Kidney (tissue), 14 donors: ENCODE results near the gene SURF2. TPM values are rescaled to one million over a fixed set of nuclear protein-coding genes. Genes with fewer than 3 reads are reported as not detected.

Experiments
- DNase-seq, 5 donors: peaks; one replicate each; pipeline ENCODE4 v3.0.0-alpha.2; 2013 to 2020
- FAIRE-seq: peaks from 2 replicates; lab custom pipeline; 2012; peaks lifted over from hg19 to GRCh38; lab: Jason Lieb, UNC
- H3K27ac ChIP-seq, 2 donors: one replicate each; pipeline ENCODE4 v1.7.0; 2013; ENCODE audit warnings: low read depth in 2 of 2, low read length in 2 of 2, inconsistent platforms in 1 of 2
- H3K27me3 ChIP-seq: one replicate; pipeline ENCODE4 v1.7.1; 2013; ENCODE audit warnings: low read length, inconsistent platforms; ENCODE audit not compliant: control insufficient read depth, insufficient read depth
- H3K36me3 ChIP-seq, 3 donors: one replicate each; pipeline versions ENCODE4 v1.7.0 to v1.7.1; 2013; ENCODE audit warnings: low read length in 3 of 3, control low read depth in 1 of 3, inconsistent platforms in 1 of 3; ENCODE audit not compliant: insufficient read depth in 3 of 3, control insufficient read depth in 2 of 3
- H3K4me1 ChIP-seq, 3 donors: one replicate each; pipeline versions ENCODE4 v1.7.0 to v1.7.1; 2013; ENCODE audit warnings: low read length in 3 of 3, inconsistent platforms in 1 of 3, low read depth in 1 of 3; ENCODE audit not compliant: control insufficient read depth in 2 of 3, insufficient read depth in 2 of 3
- H3K4me3 ChIP-seq, 3 donors: one replicate each; pipeline versions ENCODE4 v1.7.0 to v1.8.1; 2013; ENCODE audit warnings: low read length in 3 of 3, control low read depth in 1 of 3, inconsistent platforms in 1 of 3
- H3K9ac ChIP-seq, 3 donors: one replicate each; pipeline versions ENCODE4 v1.7.0 to v1.7.1; 2013; ENCODE audit warnings: low read length in 3 of 3, control low read depth in 1 of 3, inconsistent platforms in 1 of 3
- H3K9me3 ChIP-seq, 3 donors: one replicate each; pipeline versions ENCODE4 v1.7.0 to v1.7.1; 2013; ENCODE audit warnings: low read length in 3 of 3, control low read depth in 1 of 3, inconsistent platforms in 1 of 3; ENCODE audit not compliant: control insufficient read depth in 2 of 3, insufficient read depth in 1 of 3
- CTCF ChIP-seq: IDR thresholded peaks from 3 replicates; pipeline ENCODE4 v1.5.1; 2012; ENCODE audit warnings: mild to moderate bottlenecking, moderate library complexity, borderline replicate concordance; ENCODE audit not compliant: insufficient read depth; ENCODE audit errors: extremely low read depth
- intact Hi-C: fragments of 100-400 bp; cut with DNase I; formaldehyde crosslinking; loops from one replicate; pipeline ENCODE4 v1.11.1; 2022
- polyA plus RNA-seq: library from polyadenylated mRNA; stranded (reverse); fragments of 350-450 nt; fragmentation: Illumina TruSeq; extraction: RNeasy Lipid Tissue Mini Kit (QIAGEN cat#74804); gene quantifications from one replicate; pipeline ENCODE4 v1.2.3, GENCODE V29; 2014; ENCODE audit warnings: low read depth, low replicate concordance; ENCODE audit not compliant: insufficient read depth
- total RNA-seq: library from RNA; stranded (reverse); fragmentation: NEBNext Ultra II Directional; extraction: Animal tissue kit (Norgen Biotek cat#: 25700); gene quantifications from one replicate; pipeline ENCODE4 v1.2.1, GENCODE V29; 2021
- donor health status: control.
- donor health status: control.
- donor health status: control.
- donor health status: control.
- donor health status: control.
- donor health status: DM: yes; HTN: yes; CAD: no.
- donor health status: Normal renal cell carcinoma (clear cell type).

The SURF2 gene
- total and polyA plus RNA-seq, 2 donors from 2014 or later: 23.5 to 61.2 TPM

- intact Hi-C loops: no loop called here
- DNase-seq: peak in 2 of 5 donors; percentile 39 to 74
- no peak overlapping the region for H3K27ac ChIP-seq
- no peak overlapping the region for H3K9ac ChIP-seq
- FAIRE-seq: no peak
- no peak for TF ChIP-seq CTCF
- H3K36me3 ChIP-seq: peaks cover 10 to 35% (median 25%) of the 10 kb centered on the region in 3 donors
- peaks cover 0 to 21% (median 4%) of the 10 kb centered on the region in 3 donors for H3K4me1 ChIP-seq
- H3K27me3 ChIP-seq: no peaks in the 10 kb centered on the region
- H3K9me3 ChIP-seq: no peaks in the 10 kb centered on the region
- H3K4me3 ChIP-seq: no peak overlapping the region
These were observed 4.3 kb upstream of the SURF2 start for GRCh38 chr9:133351908-133352634.

DNA sequence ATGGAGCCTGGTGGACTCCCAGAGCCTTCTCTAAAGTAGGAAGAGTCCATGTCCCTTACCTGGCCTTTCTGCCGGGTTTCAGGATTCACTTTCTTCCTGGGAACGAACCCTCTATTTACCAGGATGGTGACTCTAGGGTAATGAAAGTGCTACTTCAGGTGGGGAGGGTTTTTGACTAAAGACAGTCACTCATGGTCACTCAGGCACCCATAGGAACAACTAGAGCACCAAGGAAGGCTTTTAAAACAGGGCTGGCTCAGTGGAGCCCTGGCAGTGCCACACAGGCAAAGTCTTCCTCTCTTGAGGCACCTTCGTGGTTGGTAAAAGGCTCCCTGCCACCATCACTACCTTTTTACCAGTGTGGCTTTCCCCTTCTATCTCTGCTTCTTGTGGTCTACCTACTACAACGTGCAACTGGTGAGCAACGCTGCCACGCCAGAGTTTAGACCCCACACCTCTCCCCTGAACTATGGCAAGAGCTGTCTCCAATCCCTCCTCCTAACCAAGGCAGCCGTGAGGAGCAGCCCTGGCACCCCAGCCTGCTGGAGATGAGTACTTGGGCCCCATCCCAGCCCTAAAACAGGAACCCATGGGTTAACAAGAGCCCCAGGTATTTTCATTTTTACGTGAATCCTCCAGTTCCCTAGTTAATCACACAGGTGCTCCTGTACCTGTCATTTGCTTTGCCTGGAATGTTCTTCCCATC is 3.6 kb upstream of the SURF2 start:
- intact Hi-C loops: no loop called here
- H3K4me3 ChIP-seq: no peak overlapping the region
- FAIRE-seq: no peak
- DNase-seq: peak in 1 of 5 donors; percentile 52
- no peak overlapping the region for H3K9ac ChIP-seq
- H3K27ac ChIP-seq: no peak overlapping the region
- H3K27me3 ChIP-seq: no peaks in the 10 kb centered on the region
- no peaks in the 10 kb centered on the region for H3K9me3 ChIP-seq
- H3K4me1 ChIP-seq: peaks cover 4 to 27% (median 4%) of the 10 kb centered on the region in 3 donors
- H3K36me3 ChIP-seq: peaks cover 10 to 35% (median 25%) of the 10 kb centered on the region in 3 donors
- no peak for TF ChIP-seq CTCF

- H3K4me1 ChIP-seq: peaks cover 4 to 31% (median 4%) of the 10 kb centered on the region in 3 donors
- no peak overlapping the region for H3K27ac ChIP-seq
- no peak for TF ChIP-seq CTCF
- no peaks in the 10 kb centered on the region for H3K9me3 ChIP-seq
- FAIRE-seq: no peak
- DNase-seq: peak in 1 of 5 donors; percentile 33
- no peak overlapping the region for H3K9ac ChIP-seq
- H3K27me3 ChIP-seq: no peaks in the 10 kb centered on the region
- intact Hi-C loops: no loop called here
- no peak overlapping the region for H3K4me3 ChIP-seq
- H3K36me3 ChIP-seq: peaks cover 10 to 35% (median 25%) of the 10 kb centered on the region in 3 donors
These were observed 2.8 kb upstream of the SURF2 start for GRCh38 chr9:133353548-133353947.
